ENCODE results near the gene COL6A2.

DNA sequence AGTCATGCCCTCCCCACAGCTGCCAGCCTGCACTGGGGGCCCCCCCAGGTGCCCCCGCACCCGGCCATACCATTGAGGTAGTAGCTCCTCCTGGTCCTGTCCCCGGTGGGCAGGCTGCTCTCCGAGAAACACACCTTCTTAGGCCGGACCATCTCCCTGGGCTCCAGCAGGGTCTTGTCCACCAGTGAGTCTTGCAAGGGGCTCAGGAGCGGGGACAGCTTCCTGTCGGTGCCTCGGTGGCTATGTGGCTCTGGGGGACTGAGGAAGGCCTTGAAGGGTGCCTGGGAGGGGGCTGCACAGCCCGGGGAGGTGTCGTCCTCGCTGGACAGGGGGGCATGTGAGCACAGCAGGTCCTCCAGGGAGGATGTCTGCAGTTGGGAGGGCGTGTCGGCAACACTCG, 70.3 kb downstream of the COL6A2 start:
- TF ChIP-seq, protein P1, sequence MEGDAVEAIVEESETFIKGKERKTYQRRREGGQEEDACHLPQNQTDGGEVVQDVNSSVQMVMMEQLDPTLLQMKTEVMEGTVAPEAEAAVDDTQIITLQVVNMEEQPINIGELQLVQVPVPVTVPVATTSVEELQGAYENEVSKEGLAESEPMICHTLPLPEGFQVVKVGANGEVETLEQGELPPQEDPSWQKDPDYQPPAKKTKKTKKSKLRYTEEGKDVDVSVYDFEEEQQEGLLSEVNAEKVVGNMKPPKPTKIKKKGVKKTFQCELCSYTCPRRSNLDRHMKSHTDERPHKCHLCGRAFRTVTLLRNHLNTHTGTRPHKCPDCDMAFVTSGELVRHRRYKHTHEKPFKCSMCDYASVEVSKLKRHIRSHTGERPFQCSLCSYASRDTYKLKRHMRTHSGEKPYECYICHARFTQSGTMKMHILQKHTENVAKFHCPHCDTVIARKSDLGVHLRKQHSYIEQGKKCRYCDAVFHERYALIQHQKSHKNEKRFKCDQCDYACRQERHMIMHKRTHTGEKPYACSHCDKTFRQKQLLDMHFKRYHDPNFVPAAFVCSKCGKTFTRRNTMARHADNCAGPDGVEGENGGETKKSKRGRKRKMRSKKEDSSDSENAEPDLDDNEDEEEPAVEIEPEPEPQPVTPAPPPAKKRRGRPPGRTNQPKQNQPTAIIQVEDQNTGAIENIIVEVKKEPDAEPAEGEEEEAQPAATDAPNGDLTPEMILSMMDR (IDR thresholded peaks at IDR 0.05 in 8 of 11, conservative IDR thresholded peaks at IDR 0.05 in 3 of 11) = no peak
- no peak for TF ChIP-seq POLR2A (IDR thresholded peaks at IDR 0.05)
- TF ChIP-seq POLR2AphosphoS5 (IDR thresholded peaks at IDR 0.05) = no peak

Measured in spleen (tissue), 7 donors.